Activated CD8-positive, alpha-beta memory T cell treated with anti-CD3 and anti-CD28 coated beads, Interleukin-2, amount 50 U/mL, for 24 hours (primary cell): ENCODE measurements around the gene NAA15.
"Not testable (repeated sequence)": the region's sequence is repeated elsewhere in the genome, so short reads cannot be mapped to it uniquely, and the experiment has no call there.

Experiments
- DNase-seq: peaks from one replicate; pipeline ENCODE4 v3.0.0-alpha.2; 2020; ENCODE audit errors: extremely low read depth

The NAA15 gene

GRCh38 chr4:139450586-139450985, 149.3 kb downstream of the NAA15 start:
- no peak for DNase-seq

GRCh38 chr4:139451997-139452396, 150.7 kb downstream of the NAA15 start:
- DNase-seq: no peak

- DNase-seq: peak; percentile 30
Measured at GRCh38 chr4:139453041-139453370, 151.7 kb downstream of the NAA15 start.

- peak; percentile 90 for DNase-seq
Measured at GRCh38 chr4:139453371-139454110, 152.2 kb downstream of the NAA15 start.

GRCh38 chr4:139454111-139455045, 153.1 kb downstream of the NAA15 start, which contains the start of gene RAB33B:
Gene RAB33B (plus strand): TSS chr4:139454121. CDS start chr4:139454196, 75 bp downstream.
- no peak for DNase-seq

GRCh38 chr4:139455126-139455538, 153.8 kb downstream of the NAA15 start:
- no peak for DNase-seq

GRCh38 chr4:139457318-139457717, 156.0 kb downstream of the NAA15 start:
- DNase-seq: no peak

- DNase-seq: no peak
Measured at GRCh38 chr4:139458543-139458942, 157.2 kb downstream of the NAA15 start.

GRCh38 chr4:139458999-139459398, 157.7 kb downstream of the NAA15 start:
- no peak for DNase-seq

- no peak for DNase-seq
Measured at GRCh38 chr4:139460565-139460964, 159.3 kb downstream of the NAA15 start.

GRCh38 chr4:139461022-139461628, 159.8 kb downstream of the NAA15 start:
- DNase-seq: no peak

- not testable (repeated sequence) for DNase-seq
Measured at GRCh38 chr4:139464512-139464911, 163.2 kb downstream of the NAA15 start.

GRCh38 chr4:139465922-139466321, 164.6 kb downstream of the NAA15 start:
- no peak for DNase-seq

- DNase-seq: not testable (repeated sequence)
Measured at GRCh38 chr4:139468756-139469155, 167.5 kb downstream of the NAA15 start.

GRCh38 chr4:139469216-139469615, 167.9 kb downstream of the NAA15 start:
- no peak for DNase-seq
